GM10266 (cell line): Measurements from ENCODE around the gene GPR156.

ENCODE experiments used
- DNase-seq: peaks from one replicate; pipeline ENCODE4 v3.0.0; 2012; ENCODE audit errors: extremely low spot score
- CTCF ChIP-seq: IDR thresholded peaks from 2 replicates; pipeline ENCODE4 v1.5.1; 2012; ENCODE audit warnings: mild to moderate bottlenecking, low read depth; ENCODE audit not compliant: control insufficient read depth, insufficient read depth; ENCODE audit errors: missing control alignments

Gene GPR156

GRCh38 chr3:120180731-120181412 lies 104.2 kb downstream of the GPR156 start:
- DNase-seq, result no peak
- no peak for TF ChIP-seq CTCF

DNA sequence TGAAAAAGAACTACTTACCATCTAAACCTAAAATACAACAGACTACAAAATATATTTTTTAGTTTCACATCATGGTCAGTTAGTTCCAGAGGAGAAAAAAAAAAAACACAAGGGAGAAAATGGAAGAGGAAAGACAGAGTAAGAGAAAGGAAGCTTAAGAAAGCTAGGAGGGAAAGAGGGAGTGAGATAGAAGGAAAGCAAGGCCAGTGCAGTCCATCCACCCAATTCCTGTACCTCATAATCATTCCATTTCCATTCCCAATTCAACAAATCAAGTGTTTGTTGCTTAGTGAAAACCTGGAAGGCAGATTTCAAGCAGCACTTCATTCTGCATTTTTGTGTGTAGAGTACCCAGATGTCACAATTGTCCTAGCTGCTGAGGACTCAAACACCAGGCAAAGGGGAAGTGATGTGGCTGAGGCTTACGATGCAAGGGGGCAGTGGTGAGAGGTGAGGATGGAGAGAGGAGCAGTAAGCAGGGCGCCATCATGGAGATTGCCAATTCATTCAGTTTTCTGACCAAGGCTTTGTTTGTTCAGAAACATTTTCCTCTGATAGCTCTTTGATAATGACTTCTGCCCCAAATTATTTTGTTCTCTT lies 107.2 kb downstream of the GPR156 start:
- TF ChIP-seq CTCF, result no peak
- DNase-seq, result no peak

DNA sequence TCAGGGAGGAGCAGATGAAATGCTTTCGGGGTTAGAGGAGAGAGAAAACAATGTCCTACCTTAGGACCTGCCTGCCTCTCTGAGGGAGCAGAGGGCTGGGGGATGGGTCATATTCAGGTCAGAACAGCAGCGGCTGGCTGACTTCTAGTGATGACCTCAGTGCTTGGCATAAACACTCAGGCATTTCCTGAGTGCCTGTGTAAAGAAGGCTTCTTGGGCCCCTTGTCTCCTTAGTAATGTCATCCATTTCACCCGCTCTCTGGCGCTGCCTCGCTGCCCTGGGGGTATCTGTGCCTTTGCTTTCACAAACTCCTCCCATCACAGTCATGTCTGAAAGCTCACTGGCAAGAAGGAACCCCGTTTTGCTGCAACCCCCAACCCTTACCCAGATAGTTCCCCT lies 107.9 kb downstream of the GPR156 start:
- DNase-seq, result no peak
- TF ChIP-seq CTCF, result no peak

- DNase-seq, result no peak
- no peak for TF ChIP-seq CTCF
Measured at GRCh38 chr3:120174811-120175539, 110.0 kb downstream of the GPR156 start.

- DNase-seq, result no peak
- no peak for TF ChIP-seq CTCF
Measured at GRCh38 chr3:120173056-120173675, 111.9 kb downstream of the GPR156 start.

DNA sequence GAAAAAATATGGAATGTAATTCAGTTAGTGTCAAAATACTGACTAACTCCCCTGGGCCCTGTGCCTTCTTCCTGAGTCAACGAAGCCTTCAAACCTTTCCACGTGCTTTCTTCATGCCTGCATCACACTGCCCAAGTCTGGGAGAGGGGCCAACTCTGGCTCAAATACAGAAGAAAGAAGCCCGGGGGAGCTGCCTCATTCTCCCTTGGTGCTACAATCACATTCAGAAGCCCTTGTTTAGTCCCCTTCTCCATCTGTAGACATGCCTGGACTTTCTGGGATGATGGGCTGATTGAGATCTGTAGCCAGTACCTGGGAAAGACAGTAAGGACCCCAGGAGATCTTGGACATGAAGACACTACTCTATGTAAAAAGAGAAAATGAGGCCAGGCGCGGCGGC lies 113.0 kb downstream of the GPR156 start:
- TF ChIP-seq CTCF, result no peak
- DNase-seq, result no peak
